Anterior cingulate cortex (tissue), 58 donors: ENCODE results near the gene TUBGCP6.
A peak's percentile ranks its signal among the peaks of the same experiment; 100 is the strongest.

Source experiments
- DNase-seq, 58 donors: peaks; one replicate each; lab custom pipeline; 2025; lab: John Stamatoyannopoulos, UW

TUBGCP6 gene

DNA sequence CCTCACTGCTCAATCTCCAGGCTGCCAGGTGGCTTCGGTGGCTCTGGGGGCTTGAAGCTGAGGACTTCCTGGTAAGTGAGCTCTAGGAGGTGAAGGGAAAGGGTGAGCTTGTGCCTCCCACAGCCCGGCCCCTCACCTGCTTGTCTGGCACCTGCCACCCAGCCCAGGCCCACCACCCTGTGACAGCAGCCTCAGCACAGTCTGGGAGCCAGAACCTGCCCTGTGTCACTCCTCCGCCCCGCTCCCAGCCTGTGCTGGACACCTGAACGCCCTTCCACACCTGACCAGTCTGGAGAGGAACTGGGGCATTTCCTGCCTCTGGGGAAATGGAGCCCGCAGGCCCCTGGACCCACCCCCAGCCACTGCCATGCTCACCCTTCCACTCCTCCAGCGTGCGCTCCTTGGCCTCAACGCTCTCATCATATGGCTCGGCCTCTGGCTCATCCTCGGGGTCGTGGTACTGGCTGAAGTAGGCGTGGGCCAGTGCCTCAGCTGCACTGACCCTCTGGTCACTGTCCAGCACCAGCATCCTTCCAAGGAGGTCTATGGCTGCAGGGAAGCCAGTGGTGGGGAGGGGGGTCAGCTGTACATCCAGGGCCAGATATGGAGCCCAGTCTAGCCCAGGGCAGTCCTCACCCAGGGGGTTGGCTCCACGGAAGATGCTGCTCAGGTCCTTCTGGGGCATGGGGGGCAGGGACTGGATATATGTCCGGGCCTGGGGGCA, 20.3 kb upstream of the TUBGCP6 start:
- no peak for DNase-seq

DNA sequence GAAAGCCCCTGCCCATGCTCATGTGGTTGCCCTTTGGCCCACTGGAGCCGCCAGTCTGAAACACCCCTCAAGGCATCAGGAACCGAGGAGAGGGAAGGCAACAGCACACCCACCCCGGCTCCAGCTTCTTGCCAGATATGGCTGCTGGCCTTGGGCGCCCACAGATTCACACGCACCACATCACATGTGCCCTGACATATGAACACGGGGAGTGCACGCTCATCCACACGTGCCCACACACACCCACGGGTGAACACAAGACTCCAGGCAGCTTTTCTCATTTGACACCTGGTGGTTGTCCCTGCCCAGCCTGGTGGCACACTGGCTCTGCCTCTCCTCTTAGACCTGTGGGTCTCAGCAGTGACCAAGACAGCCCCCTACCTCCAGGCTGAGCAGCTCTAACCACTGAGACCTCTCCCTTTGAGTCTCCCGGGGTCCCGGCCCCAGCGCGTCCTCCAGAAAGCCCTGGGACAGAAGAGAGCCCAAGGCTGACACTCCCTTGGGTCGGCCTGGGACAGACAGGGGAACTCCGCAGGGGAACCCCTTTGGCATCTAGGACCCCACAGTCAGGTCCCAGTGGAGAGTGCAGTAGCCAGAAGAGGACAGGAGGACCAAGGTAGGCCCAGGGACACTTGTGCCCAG, 19.4 kb upstream of the TUBGCP6 start:
- DNase-seq: peak in 23 of 58 donors; percentile 23 to 79 (median 44)

DNA sequence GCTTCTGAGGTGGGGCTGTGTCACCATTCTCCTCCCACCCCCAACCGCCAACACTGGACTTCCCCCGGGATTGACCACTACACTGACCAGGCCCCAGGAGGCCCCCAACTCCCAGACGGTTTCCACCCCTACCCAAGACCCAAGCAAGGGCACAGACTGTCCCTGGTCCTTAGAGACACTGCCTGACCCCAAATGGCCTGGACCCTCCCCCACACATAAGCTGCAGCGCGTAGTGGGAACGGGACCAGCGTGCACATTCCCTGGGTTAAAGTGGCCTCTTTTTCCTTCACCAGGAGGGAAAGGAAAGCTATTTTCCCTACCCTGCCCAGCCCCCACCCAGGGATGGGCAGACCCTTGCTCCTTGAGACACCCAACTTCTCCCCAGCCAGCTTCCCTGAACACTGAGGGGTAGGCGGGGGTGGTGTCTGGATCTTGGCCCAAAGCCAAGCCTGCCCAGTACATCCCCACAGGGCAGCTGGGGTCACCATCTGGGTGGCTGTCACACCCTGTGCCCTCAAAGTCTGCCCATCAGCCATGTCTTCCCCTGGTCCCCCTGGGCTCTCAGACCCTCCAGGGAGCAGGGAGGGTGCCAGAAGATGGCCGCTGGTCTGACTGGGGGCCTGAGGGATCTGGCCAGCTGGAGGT, 18.3 kb upstream of the TUBGCP6 start:
- DNase-seq: no peak

DNA sequence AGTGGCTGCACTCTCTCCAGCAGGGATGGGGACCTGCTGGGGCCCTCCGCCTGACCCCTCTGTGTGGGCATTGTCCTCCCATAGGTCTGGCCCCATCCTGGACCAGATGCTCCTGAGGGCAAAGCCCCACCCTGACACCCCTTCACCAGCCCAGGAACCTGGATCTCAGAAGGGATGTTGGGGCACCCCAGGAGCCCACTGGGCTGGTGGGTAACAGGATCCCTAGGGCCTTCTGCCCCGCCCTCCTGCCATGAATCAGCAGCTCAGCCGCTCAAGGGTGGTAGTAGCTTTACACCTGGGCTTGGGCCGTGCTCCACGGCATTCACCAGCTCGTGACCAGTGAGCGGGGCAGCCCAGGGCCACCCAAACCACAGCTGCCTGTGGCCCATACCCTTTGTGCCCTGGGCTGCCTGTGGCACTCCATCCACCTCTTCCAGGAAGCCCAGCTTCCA, 17.7 kb upstream of the TUBGCP6 start:
- DNase-seq: no peak

DNA sequence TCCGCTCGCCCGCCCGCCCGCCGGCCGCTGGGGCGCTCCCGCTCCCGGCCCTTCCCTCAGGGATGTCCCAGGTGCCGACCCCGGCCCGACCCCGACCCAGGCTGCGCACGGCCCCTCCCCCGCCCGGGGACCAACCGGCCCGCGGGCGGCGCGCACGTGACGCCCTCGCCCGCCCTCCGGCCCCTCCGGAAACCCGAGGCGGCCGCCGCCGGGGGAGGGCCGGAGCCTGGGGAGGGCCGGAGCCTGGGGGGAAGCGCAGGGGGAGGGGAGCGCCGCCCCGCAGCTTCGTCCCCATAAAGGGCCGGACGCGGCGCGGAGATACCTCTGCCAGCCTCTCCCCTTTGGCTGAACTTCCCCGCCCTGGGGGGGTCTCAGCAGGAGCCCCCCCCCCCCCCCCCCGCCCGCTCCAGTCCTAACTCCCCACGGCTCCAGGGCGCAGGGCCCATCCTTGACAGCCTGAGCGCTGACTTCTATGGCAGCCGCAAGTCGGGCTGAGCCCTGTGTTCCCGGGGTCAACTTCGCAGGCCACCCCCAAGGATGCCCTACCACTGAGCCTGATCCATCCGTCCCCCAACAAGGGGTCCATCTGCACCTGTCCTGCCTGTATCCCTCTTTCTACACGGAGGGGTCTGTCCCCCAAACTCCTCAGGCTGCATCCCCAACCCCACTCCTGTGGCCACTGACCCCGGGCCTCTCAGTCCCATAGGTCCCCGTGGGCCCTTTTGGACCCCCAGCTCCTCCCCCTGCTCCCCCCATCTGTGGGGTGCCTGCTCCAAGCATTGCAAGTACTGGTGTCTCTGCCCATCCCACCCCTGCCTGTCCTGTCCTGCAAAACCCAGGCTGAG, 17.0 kb upstream of the TUBGCP6 start, which contains the start of gene MAPK12:
Gene MAPK12, minus strand, starts transcription at position 69 of the 845 bp plus-strand sequence. CDS start 174 bp downstream, outside the sequence.
- DNase-seq: peak in 6 of 58 donors; percentile 15 to 62 (median 34)

DNA sequence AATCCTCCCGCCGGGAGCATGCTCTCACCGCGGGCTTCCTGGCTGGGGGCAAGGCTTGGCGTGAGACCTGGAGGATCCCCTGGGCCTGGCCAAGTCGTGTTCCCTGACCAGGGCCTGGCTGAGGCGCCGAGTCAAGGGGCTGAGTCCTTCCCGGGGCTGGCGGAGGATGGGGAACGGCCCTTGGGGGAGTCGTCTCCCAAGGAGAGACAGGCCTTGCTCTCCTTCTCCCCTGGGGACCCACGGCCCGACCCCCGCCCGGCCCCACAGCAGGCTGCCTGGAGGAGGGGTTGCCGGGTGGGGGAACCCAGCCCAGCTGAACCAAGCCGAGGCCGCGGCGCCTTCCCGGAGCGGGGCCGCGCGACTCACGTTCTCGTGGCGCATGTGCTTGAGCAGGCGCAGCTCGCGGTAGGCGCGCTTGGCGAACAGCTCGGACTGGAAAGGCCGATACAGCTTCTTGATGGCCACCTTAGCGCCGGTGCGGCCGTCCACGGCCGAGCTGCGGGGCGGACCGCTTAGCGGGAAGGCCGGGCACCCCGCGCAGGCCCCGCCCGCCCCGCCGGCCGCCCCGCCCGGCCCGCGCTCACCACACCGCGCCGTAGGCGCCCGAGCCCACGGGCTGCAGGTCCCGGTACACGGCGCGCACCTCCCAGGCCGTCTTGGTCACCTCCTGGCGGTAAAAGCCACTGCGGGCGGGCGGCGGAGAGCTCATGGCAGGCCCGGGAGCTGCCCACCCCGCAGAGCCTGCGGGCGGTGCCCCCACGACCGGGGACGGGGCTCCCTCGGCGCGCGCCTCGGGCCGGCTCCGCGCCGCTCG, 16.2 kb upstream of the TUBGCP6 start:
- peak in 38 of 58 donors; percentile 21 to 79 (median 48) for DNase-seq

DNA sequence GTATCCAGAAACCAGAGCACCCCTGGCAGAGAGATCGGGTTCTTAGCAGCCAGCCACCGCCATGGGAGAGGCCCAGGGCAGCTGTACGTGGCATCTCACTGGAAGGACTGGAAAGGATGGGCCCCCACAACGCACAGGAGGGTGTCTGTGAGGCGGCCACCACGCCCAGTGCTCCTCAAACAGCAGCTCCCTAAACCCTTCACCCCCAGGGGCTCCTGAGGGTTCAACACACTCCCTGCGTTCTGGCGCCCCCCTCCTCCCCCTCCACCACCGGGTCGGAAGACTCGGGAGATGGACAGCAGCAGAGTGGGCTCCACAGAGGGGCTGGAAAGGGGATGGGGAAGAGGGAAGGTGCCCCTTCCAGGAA, 15.6 kb upstream of the TUBGCP6 start:
- DNase-seq: no peak

DNA sequence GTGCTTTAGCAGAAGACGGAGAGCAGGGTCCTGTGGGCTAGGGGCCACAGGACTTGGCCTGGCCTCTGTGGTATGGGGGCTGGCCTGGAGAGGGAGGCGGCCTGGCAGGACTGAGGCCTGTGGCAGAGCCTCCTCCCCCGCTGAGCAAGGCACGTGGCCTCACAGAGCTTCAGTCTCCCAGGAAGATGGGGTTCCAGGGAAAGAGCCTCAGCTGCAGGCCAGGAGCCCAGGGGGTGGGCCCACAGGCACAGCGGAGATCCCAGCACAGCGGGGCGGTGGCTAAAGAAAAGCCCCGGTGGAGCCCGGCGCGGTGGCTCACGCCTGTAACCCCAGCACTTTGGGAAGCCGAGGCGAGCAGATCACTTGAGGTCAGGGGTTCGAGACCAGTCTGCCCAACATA, 14.5 kb upstream of the TUBGCP6 start:
- DNase-seq: no peak

DNA sequence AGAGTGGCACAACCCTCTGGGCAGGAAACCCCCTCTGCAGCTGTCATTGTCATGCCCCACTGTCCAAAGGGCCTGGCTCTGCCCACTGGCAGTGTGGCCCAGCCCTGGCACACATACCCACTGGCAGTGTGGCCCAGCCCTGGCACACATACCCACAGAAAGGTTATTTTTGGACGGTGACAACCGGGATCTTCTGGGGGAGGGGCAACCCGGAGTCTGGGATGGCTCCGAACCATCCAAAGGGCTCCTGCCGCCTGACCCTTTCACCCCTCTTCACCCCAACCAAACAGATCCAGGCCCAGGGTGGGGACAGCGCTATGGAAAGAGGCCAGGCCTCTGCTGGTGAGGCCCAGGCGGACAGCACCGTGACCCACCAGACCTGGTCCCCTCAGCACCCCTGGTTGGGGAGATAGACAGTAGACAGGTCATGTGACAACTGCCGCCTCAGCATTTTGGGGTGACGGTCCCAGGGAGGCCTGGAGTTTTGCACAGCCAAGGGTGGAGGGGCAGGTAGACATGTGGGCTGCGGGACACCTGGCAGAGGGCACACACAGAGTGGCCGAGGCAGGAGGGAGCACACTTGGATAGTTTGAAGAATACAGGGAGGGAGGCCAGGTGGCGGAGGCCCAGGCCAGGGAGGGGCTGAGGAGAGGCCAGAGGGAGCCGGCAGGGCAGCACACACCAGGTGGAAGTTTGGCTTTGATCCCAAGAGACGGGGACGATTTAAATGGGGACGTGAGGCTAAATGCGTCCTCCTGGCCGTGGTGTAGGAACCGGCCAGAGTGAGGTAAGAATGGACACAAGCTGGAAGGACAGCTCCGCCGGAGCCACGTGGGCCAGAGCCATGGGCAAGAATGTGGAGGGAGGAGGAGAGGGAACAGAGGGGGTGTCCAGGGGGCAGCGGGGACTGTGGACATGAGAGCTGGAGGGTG, 13.8 kb upstream of the TUBGCP6 start:
- peak in 2 of 58 donors; percentile 12 to 41 for DNase-seq

DNA sequence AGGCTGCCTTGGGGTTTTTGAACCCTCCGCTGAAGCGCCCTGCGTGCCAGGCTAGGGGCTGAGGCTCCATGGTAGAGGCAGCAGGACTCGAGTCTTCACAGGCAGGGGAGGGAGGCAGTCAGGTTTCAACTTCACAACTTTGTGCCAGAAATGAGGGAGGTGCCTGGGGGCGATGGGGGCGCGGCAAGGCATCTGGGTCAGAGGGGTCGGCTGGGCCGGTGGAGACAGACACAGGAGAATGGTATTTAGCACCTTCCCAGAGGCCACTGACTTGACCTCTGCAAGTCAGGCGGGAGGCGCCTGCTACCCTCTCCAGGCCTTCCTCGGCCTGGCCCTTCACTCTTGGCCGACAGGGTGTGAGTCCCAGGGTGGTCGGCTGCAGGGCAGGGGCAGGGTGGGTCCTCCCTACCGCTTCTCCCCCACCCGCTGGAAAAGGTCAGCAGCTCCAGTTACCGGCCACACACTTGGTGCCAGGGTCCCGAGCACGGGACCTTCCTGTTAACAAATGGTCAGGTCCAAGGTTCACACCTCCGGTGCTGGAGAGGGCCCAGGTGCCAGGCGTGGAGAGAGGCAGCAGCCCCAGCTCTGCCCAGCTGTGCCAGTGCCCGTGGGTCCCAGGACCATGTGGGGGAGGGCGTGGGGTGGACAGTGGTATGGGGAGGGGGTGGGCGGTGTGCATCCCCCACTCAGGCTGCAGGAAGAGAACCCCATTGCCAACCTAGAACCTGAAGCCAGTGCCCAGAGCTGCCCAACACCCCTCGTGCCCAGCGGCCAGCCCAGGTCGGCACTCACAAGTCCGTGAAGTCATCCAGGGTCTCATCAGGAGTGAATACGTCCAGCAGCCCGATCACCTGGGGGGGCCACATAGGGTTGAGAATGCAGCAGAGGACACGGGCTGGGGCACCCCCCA, 12.9 kb upstream of the TUBGCP6 start:
- no peak for DNase-seq

DNA sequence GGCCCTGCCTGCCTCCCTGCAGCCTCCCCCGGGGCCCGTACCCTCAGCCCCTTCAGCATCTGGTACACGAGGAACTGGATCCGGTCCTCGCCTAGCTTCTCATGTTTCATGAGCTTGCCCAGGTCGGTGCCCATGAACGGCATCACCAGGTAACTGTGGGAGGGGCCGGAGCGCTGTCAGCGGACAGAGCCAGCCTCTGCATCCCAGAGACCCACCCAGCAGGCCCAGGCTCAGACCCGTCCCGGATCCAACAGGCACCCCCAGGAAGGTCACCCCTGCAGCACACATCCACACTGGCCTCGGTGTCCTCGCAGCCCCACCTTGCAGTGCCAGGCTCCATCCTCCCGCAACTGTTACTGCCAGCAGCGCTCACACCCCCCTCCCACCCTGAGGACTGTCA, 12.2 kb upstream of the TUBGCP6 start:
- DNase-seq: no peak

DNA sequence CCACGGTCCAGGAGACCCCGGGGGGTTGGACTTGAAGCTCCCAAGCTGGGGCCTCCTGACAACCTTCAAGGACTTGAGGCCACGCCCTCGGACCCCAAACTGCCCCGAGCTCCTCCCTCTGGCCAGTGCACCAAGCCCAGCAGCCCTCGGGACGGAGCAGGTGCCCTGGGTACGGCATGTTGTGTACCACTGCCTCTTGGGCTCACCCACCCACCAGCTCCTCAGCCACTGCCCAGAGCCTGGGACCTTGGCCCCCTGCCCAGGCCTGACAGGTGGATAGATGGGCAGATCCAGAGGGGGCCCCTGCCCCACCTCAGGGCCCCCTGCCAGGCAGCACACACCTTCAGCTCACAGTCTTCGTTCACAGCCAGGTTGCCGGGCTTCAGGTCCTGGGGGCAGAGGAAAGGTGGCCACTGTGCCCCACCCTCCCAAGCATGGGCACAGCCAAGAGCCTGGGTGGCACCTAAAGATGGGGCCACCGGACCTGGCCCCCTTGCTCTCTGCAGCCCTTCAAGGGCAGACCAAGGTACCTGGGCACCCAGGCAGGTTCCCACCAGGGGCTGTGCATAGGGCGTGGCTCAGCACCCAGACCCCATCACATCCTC, 11.5 kb upstream of the TUBGCP6 start:
- DNase-seq: no peak

DNA sequence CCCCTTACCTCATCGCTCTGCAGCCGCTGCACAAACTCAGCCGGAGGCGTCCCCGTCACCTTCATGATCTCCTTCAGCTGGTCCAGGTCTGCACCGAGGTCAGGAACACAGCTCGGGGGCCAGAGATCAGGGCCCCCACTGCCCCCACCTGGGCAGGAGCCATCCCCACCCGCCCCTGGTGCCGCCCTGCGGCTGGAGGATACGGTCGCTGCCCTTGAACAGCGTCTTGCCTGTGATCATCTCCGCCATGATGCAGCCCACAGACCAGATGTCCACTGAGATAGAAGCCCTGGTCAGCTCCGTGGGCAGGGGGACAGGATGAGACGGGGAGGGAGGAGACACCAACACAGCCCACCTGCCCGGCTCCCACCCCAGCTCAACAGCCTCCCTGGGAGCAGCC, 10.8 kb upstream of the TUBGCP6 start:
- DNase-seq: no peak

DNA sequence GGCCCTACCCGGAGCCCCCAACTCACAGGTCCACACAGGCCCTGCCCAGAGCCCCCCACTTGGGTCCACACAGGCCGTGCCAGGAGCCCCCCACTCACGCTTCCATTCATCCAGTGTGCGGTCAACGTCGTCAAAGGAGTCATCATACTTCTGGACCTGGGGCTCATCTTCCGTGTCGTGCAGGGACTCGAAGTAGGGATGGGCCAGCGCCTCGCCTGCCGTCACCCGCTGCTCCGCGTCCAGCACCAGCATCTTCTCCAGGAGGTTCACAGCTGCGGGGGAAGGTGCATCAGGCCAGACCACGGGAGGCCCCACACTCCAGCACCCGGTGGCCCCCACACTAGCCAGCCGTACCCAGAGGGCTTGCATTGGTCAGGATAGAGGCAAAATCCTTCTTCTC, 10.3 kb upstream of the TUBGCP6 start:
- DNase-seq: no peak

DNA sequence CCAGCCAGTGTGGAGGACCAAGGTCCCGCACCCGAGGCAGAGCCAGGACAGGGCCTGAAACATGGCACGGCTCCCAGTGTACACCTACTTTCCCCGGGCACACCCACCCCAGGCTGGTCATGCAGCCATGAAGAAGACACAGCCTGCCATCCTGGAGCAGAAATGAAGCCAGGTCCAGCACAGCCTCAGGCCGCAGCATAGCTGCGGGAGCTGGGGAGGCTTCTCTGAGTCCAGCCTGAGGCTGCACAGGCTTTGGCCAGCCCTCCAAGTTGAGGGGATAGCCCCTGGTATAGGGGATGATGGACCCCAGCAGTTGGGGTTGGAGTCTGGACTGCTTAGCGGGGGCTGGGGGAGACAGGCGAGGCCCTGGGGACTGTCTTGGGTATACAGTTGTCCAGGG, 9.1 kb upstream of the TUBGCP6 start:
- DNase-seq: no peak

DNA sequence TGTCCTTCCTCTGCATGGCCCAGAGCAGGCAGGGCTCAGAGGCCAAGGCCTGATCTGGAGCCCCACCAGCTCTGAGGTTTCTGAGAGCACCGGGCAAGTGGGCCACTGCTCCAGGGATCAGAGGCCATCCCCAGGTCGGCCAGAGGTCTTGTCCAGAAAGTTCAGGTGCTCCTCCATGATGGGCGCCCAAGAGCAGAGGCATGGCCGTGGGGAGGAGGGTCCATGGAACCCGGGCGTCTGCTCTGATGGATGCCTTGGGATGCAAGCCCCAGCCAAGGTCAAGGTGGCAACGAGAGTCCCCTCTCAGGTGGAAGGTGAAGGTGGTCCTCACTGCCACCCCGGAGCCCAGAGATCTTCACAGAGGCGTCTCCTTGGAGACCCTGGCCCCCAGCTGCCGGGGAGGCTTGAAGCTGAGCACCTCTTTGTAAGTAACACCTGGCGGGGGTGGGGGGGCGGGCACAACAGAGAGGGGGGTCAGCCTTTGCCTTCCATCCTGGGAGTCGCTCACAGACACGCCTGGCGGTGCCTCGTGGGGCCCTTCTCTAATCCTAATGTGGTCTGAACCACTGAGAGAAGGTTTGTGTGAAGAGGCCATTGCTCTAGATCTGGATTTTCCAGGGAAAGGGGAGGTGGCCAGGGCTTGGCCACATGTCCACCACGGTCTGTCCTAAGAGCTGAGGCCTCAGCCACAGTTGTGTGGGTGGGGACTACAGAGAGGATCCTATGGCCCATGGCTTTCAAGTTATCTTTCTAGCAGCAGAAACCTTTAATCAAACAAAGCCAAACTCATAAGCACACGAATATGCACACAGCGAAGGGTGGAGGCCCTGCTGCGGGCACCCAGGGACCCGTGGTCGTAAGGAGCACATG, 8.5 kb upstream of the TUBGCP6 start:
- no peak for DNase-seq
